Stimulated activated CD4-positive, alpha-beta T cell treated with anti-CD3 and anti-CD28 coated beads, Interleukin-4, amount 100 ng/mL, for 1 hour (primary cell): Measurements from ENCODE around the gene MIEN1.
"Not testable (repeated sequence)": the region's sequence is repeated elsewhere in the genome, so short reads cannot be mapped to it uniquely, and the experiment has no call there.

Source experiments
- DNase-seq: peaks from one replicate; pipeline ENCODE4 v3.0.0-alpha.2; 2020

The MIEN1 gene

GRCh38 chr17:39755554-39756379 is 25.4 kb upstream of the MIEN1 start:
- peak; percentile 48 for DNase-seq

DNA sequence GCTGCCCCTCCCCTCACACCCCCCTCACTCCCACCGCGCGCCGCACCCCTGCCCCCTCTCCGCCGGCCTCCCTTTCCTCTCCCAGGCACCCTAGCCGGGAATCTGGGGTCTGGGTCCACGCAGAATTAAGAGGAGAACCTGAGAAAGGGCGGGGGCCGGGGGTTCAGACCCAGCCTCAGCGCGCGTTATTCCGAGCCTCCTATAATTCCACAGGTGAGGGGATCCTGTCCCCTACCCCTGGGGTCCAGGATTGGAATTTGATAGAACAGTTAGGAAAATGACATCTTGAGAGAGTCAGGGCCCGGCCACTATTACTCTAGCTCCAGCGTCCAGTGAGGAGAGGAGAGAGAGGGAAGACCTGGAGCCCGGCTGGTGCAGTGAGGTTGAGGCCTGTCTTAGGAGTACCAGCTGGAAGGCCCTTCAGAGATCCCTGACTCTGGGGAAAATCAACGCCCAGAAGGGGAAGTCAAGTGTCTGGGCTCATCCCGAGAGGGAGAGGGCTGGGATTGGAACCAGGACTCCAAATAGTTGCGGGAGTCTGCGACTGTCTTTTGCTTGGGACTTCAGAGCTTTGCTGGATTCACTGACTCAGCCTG is 24.7 kb upstream of the MIEN1 start:
- no peak for DNase-seq

- peak; percentile 93 for DNase-seq
Observed at GRCh38 chr17:39754161-39754957, 24.0 kb upstream of the MIEN1 start.

DNA sequence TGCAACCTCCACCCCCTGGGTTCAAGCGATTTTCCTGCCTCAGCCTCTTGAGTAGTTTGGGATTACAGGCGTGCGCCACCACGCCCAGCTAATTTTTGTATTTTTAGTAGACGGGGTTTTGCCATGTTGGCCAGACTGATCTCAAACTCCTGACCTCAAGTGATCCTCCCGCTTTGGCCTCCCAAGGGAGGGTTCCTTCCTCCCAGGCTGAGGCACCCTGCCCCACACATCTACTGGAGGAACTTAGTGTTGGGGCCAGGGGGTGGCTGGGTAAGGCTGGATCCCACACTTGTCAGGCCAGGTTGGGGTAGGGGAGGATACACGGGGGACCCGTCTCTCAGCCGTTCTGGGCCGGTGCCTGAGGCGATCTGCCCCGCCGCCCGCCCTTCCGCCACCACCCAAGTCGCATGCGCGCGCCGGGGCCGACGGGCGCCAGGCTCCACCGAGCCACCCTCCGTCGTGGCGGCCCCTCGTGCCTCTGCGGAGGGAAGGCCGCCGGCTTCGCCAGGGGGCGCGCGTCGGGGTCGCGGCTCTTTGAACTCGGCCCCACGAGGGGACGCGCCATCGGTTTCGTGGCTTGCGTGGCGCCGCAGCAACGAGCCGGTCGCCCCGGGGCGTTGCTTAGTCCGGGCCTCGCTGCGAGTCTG is 23.3 kb upstream of the MIEN1 start:
- peak; percentile 73 for DNase-seq

DNA sequence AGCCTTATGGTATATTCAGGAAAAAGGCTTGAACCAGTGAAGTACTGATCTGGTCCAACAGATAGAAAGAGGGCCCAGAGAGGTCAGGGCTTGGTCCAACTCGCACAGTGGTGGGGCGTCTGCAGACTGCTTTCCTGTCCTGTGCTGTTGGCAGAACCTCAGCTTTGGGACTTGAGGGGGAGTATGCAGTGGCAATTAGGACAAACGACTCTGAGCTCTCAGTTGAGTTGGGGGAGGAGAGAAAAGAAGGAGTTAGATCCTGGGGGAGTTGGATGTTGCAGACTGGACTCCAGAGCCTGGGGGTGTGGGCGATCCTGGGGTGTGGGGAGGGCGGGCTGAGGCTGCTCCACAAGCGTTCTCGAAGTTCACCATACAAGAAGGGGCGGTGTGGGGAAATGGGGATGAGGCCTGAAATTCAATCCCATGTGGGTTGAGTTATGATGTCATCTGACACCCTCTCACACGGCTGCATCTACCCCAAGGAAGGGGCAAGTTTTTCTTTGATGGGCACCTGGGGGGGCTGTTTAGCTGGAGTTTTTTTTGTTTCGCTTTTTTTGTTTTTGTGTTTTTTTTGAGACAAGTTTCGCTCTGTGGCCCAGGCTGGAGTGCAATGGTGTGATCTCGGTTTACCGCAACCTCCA is 22.0 kb upstream of the MIEN1 start:
- DNase-seq = no peak

- no peak for DNase-seq
Observed at GRCh38 chr17:39751637-39752036, 21.3 kb upstream of the MIEN1 start.

- no peak for DNase-seq
Observed at GRCh38 chr17:39751016-39751543, 20.7 kb upstream of the MIEN1 start.

- DNase-seq = no peak
Observed at GRCh38 chr17:39750131-39751015, 20.0 kb upstream of the MIEN1 start.

DNA sequence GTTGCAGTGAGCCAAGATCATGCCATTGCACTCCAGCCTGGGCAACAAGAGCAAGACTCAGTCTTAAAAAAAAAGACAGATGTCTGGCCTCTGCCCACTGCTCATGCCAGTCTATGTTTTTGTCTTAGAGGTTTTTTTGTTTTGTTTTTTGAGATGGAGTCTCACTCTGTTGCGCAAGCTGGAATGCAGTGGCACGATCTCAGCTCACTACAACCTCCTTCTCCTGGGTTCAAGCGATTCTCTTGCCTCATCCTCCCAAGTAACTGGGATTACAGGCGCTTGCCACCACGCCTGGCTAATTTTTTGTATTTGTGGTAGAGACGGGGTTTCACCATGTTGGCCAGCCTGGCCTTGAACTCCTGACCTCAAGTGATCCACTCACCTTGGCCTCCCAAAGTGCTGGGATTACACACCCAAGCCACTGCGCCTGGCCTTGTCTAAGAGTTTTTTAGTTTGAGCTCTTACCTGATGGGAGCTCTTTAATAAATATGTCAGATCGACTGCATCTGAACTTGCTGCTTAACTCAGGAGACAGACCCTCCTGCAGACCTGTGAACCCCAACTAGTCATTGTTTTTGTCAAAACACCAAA is 18.2 kb upstream of the MIEN1 start:
- not testable (repeated sequence) for DNase-seq

DNA sequence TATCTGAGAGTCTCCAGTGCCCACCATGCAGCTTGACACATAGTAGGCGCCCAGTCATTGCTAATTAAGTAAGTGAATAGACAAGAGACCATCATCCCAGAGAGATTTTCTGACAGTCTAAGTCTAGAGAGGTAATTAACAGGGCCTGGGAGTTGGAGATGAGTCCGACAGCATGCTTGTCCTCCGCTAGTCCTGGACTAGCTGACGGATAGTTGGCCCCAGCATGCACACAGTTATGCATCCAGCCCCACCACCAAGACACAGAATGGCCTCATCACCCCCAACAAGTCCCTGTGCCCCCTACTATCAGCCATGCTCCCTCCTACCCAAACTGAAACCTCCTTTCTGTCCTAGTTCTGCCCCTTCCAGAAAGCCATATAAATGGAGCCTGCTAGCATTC is 17.4 kb upstream of the MIEN1 start:
- no peak for DNase-seq

GRCh38 chr17:39746145-39746461 is 15.8 kb upstream of the MIEN1 start:
- no peak for DNase-seq

DNA sequence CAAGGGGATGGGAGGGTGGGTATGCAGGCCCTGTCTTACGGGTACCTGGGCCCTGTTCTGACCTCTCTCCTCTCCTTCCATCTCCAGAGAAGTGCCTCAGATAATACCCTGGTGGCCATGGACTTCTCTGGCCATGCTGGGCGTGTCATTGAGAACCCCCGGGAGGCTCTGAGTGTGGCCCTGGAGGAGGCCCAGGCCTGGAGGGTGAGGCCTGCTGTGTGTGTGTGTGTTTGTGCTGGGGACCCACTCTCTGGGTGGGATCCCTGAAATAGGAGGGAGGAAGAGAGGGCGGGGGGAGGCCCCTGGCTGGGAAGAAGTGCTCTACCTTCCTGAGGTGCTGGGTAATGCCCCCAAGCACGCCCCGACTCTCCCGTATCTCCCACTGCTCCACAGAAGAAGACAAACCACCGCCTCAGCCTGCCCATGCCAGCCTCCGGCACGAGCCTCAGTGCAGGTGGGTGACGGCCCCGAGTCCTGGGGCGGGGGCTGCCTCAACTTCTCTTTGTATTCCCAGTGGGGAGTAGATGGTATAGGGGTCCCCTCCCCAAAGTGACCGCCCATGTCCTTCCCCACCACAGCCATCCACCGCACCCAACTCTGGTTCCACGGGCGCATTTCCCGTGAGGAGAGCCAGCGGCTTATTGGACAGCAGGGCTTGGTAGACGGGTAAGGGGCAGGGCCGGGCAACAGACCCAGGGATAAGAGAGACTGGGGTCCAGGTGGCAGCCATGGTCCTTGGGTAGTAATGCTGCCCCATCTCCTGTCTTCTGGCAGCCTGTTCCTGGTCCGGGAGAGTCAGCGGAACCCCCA is 15.2 kb upstream of the MIEN1 start:
- no peak for DNase-seq

DNA sequence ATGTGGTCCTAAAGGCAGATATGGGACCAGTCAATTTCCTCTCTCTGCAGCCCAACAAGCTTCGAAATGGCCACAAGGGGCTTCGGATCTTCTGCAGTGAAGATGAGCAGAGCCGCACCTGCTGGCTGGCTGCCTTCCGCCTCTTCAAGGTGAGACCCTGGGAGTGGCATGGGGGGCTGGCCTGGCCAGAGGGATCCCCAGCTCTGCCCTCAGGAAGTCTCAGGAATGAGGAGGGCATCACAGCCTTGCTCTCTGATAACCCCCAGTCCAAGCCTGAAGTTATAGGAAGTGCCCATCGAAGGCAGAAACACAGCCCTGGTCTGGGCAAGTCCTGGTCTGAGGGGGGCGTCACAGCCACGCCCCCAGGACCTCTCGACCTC is 14.5 kb upstream of the MIEN1 start:
- no peak for DNase-seq

DNA sequence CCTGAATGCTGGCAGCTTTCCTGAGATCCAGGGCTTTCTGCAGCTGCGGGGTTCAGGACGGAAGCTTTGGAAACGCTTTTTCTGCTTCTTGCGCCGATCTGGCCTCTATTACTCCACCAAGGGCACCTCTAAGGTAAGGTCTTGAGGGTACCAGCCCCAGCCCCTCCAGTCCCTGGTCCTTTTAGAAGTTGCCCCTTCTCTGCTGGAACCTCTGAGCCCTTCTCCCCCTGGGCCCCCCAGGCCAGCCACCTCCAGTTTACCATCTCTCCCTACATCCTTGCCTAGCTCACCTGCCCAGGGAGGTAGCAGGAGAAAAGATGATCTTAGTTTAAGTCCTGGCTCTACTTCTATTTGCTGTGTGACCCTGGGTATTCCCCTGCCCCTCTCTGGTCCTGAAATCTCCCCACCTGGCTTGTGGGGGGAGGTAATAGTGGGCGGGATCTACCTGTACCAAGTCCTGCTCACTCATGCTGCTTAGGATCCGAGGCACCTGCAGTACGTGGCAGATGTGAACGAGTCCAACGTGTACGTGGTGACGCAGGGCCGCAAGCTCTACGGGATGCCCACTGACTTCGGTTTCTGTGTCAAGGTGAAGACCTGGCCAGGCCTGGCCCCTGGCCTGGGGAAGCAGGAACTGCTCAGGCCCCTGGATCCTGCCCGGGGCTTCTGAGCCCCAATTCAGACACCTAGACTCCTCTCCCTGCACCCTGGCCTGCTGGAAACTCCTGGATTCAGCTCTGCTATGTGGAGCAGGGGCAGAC is 13.9 kb upstream of the MIEN1 start:
- no peak for DNase-seq

DNA sequence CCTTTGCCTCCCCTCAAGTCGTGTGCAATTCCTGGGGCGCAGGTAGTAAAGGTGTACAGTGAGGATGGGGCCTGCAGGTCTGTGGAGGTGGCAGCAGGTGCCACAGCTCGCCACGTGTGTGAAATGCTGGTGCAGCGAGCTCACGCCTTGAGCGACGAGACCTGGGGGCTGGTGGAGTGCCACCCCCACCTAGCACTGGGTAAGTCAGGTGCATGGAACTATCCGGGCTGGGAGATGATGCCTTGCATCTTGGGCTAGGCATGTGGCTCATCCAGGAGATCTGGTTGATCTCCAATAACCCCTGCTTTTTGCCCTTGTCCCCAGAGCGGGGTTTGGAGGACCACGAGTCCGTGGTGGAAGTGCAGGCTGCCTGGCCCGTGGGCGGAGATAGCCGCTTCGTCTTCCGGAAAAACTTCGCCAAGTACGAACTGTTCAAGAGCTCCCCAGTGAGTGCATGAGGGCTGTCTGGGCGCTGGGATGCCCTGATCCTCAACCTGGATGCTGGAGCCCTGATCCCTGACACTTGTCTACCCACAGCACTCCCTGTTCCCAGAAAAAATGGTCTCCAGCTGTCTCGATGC is 12.6 kb upstream of the MIEN1 start:
- DNase-seq = no peak

DNA sequence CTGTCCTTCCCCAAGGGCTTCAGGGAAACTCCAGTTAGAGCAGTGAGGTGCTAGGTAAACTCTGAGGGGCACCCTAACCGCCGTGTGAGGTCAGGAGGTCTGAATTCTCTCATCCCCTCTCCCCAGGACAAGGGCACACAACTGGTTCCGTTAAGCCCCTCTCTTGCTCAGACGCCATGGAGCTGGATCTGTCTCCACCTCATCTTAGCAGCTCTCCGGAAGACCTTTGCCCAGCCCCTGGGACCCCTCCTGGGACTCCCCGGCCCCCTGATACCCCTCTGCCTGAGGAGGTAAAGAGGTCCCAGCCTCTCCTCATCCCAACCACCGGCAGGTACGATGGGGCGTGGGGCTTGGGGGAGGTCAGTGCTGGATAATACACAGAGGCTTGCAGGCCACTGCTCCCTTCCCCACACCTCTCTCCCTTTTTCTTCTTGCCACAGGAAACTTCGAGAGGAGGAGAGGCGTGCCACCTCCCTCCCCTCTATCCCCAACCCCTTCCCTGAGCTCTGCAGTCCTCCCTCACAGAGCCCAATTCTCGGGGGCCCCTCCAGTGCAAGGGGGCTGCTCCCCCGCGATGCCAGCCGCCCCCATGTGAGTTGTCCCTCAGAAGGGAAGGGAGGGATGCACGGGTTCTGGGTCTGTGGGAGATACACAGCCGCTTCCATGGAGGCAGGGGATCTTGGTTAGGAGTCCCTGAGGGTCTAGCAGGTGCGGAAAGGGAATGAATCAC is 12.0 kb upstream of the MIEN1 start:
- no peak for DNase-seq

DNA sequence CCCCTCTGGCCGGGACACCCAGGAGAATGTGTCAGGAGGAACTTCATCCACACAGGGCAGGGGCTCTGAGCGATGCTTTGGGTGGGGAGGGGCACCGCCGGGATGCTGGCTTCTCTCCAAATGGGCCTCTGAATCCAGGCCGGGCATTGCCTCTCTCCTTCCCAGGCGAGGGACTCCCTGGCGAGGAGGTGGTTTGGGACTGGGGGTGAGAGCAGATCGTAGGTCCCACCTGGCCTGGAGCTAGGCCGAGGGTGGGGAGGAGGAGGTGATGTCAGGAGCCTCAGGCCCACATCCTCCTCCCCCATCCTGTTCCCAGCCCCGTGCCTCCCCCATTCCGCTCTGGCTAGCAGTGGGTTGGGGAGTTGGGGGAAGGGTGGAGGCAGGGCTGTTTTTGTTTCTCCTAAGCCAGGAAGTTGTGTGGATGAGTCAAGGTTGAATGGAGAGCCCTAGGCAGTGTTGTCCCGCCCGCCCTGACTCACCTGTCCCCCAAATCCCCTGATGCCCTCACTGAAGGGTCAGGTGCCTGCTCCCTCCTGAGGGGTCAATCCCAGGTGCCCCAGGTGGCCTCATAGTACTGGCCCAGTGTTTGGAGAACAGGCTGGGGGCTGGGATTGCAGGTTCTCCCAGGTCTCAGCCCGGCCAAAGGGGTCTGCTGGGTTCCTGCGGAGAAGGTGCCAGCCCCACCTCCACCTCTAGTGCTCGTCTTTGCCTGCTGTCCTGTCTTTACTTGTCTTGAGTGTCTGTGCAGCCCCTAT is 10.2 kb upstream of the MIEN1 start:
- DNase-seq = no peak

DNA sequence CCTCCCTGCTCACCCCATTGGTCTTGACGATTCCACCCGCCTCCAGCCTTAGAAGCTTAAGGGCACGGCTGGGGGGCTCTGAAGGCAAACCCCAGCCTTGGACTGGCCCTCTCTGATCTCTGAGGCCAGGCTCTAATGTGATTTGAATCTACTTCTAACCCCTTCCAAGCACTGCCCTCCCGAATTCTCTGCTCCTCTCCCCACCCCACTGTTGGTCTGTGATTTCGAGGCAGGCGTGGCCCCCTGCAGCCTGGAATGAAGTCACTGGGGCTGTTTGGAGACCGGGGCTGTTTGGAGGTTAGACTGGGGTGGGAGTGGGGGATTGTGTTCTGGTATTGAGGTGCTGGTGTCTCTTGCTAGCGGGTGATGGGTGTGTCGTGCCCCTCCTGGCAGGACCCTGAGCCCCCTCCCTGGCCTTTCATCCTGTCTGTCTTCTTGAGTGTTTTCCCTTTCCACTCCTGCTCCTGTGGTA is 9.6 kb upstream of the MIEN1 start:
- no peak for DNase-seq
